K562 (cell line): Measurements from ENCODE around the gene PHF1. TPM values are rescaled to one million over a fixed set of nuclear protein-coding genes. Genes with fewer than 3 reads are reported as not detected.
A peak's percentile ranks its signal among the peaks of the same experiment; 100 is the strongest.

Source experiments
- FOXO4 ChIP-seq: fragments of 450-650 bp; formaldehyde crosslinking; IDR thresholded peaks from 2 replicates; pipeline ENCODE4 v1.4.0; 2020; ENCODE audit warnings: mild to moderate bottlenecking, moderate library complexity
- HDAC3 ChIP-seq: fragments of 450-650 bp; IDR thresholded peaks from 2 replicates; pipeline ENCODE4 v1.6.1; 2018; ENCODE audit warnings: borderline replicate concordance, mild to moderate bottlenecking, moderate library complexity; ENCODE audit not compliant: partially characterized antibody
- JUND ChIP-seq, 2 experiments: IDR thresholded peaks; 2 replicates in 1 of 2; 3 replicates in 1 of 2; pipeline ENCODE4 v1.6.1; 2011; ENCODE audit warnings: borderline replicate concordance in 2 of 2, low read depth in 2 of 2, low read length in 2 of 2, improper control_type of control experiment in 1 of 2, missing biosample characterization in 1 of 2, missing genetic modification characterization in 1 of 2, missing genetic modification reagents in 1 of 2
- KAT2B ChIP-seq: IDR thresholded peaks from one replicate; pipeline ENCODE4 v1.6.1; 2012; ENCODE audit warnings: low read depth, mild to moderate bottlenecking, control low read depth, inconsistent platforms, low read length, moderate library complexity
- MYC ChIP-seq, 2 experiments: fragments of 250-450 bp in 1 of 2; sonication (Bioruptor Pico) in 1 of 2; IDR thresholded peaks; 2 replicates each; pipeline versions ENCODE4 v1.5.1 to v1.6.1; 2012 to 2021; ENCODE audit warnings: low read depth in 2 of 2, borderline replicate concordance in 1 of 2, improper control_type of control experiment in 1 of 2, low read length in 1 of 2, mild to moderate bottlenecking in 1 of 2, moderate library complexity in 1 of 2
- SAP30 ChIP-seq: fragments of 200-600 bp; sonication (generic); IDR thresholded peaks from 2 replicates; pipeline ENCODE4 v1.6.1; 2012; ENCODE audit warnings: borderline replicate concordance, low read depth, mild to moderate bottlenecking, moderate library complexity, low read length, control low read depth, inconsistent platforms; ENCODE audit not compliant: insufficient read depth, poor library complexity, severe bottlenecking
- SNIP1 ChIP-seq: fragments of 450-650 bp; IDR thresholded peaks from 2 replicates; pipeline ENCODE4 v1.7.1; 2017; ENCODE audit warnings: low read depth, mild to moderate bottlenecking
- ZNF146 ChIP-seq: IDR thresholded peaks from one replicate; pipeline ENCODE4 v1.6.1; 2018; ENCODE audit warnings: missing compliant biosample characterization; ENCODE audit not compliant: unreplicated experiment
- ZNF263 ChIP-seq: sonication (generic); formaldehyde crosslinking; IDR thresholded peaks from 2 replicates; pipeline ENCODE4 v1.8.0; 2022; ENCODE audit warnings: mild to moderate bottlenecking, missing genetic modification reagents, borderline replicate concordance
- ZNF311 ChIP-seq: fragments of 250-450 bp; sonication (Bioruptor Pico); IDR thresholded peaks from 2 replicates; pipeline ENCODE4 v1.4.0; 2020; ENCODE audit warnings: mild to moderate bottlenecking, moderate library complexity
- ZNF830 ChIP-seq: fragments of 250-450 bp; sonication (Bioruptor Pico); IDR thresholded peaks from 2 replicates; pipeline ENCODE4 v1.5.0; 2021; ENCODE audit warnings: mild to moderate bottlenecking
- polyA plus RNA-seq, 8 experiments: library from polyadenylated mRNA; depleted of rRNA in 4 of 8; stranded (reverse) in 5 of 8; unstranded in 3 of 8; fragments of >200 nt; fragmentation: Nextera tagmentation in 2 of 8; fragmentation: Illumina TruSeq in 1 of 8; extraction: Ambion mirVana in 2 of 8; extraction: Trizol in 1 of 8; gene quantifications; 2 replicates each; pipeline versions ENCODE4 v1.2.1 to v1.2.3, GENCODE V29; 2011 to 2014; ENCODE audit warnings: inconsistent platforms in 1 of 8, missing spikeins in 1 of 8
- total RNA-seq, 7 experiments: library from RNA; depleted of rRNA in 6 of 7; stranded (reverse); fragments of >200 nt in 6 of 7; fragmentation: Illumina TruSeq in 2 of 7; extraction: Trizol in 2 of 7; gene quantifications; 2 replicates each; pipeline versions ENCODE4 v1.2.1 to v1.2.3, GENCODE V29; 2011 to 2021; ENCODE audit warnings: low replicate concordance in 1 of 7
- TF ChIP-seq, protein P1 (sequence below), 2 experiments: fragments of 250-450 bp in 1 of 2; fragments of 450-650 bp in 1 of 2; sonication (Bioruptor Pico) in 1 of 2; IDR thresholded peaks; 2 replicates each; pipeline versions ENCODE4 v1.6.1 to v1.8.0; 2016 to 2021; ENCODE audit warnings: mild to moderate bottlenecking in 2 of 2, moderate library complexity in 2 of 2, missing compliant biosample characterization in 1 of 2, missing genetic modification characterization in 1 of 2
- TF ChIP-seq, protein P2 (sequence below): sonication (generic); formaldehyde crosslinking; IDR thresholded peaks from 2 replicates; pipeline ENCODE4 v1.8.0; 2022; ENCODE audit warnings: missing genetic modification reagents, mild to moderate bottlenecking, moderate library complexity, borderline replicate concordance
- TF ChIP-seq, protein P3 (sequence below): fragments of 450-650 bp; formaldehyde crosslinking; IDR thresholded peaks from 2 replicates; pipeline ENCODE4 v1.4.0; 2022; ENCODE audit warnings: mild to moderate bottlenecking, moderate library complexity

Gene PHF1
- total and polyA plus RNA-seq, 9 of the 15 experiments (the other 6 are each of a cell fraction or from before 2014, with no cell fraction given) = 3.7 to 64.2 (median 33.7) TPM

DNA sequence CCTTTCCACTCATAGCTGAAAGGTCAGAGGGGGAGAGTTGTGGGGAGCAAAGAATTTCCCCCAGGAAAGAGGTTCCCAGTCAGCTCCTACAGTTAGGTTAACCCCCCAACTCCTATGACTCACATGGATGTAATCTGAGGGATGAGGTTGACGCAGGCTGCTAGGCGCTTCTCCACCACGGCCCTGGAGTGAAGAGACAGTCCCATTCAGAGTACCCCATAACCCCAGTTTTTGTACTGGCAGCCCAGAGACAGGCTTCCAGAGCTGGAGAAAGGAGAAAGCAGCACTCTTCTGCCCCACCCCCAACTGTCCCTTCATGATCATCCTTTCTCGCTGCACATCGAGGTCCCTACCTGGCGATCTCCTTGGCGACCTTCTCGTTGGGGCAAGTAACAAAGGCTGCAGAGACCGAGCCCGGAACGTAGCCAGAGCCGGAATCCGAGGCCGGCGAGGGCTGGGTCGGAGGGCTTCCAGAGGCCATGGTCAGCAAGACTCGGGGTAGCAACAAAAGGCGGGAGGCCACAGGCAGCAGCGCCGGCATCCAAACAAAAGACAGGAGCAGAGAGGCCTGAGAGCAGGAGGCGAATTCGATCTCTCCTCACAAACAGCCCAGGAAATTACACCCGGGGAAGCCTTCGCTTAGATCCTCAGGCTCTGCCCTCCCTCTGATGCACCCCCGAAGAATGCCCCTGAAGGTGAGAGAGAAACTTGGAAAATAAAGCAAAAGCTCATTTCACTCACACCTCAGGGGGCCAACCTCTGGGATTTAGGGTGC is 6.5 kb downstream of the PHF1 start (continued):
- TF ChIP-seq SNIP1 = no peak
- no peak for TF ChIP-seq MYC (IDR thresholded peaks at IDR 0.05; ENCODE audit: low read depth, low read length)
- no peak for TF ChIP-seq MYC (CRISPR knock-in tag; IDR thresholded peaks at IDR 0.05; ENCODE audit: borderline replicate concordance, low read depth)
- no peak for TF ChIP-seq ZNF830
- TF ChIP-seq JUND (IDR thresholded peaks at IDR 0.05; ENCODE audit: borderline replicate concordance, low read depth, low read length) = peak; percentile 87
- TF ChIP-seq JUND (tag; IDR thresholded peaks at IDR 0.05; ENCODE audit: borderline replicate concordance, low read depth, low read length) = peak; percentile 65; the same call in 2 of the 3 replicates
- TF ChIP-seq, protein P1, sequence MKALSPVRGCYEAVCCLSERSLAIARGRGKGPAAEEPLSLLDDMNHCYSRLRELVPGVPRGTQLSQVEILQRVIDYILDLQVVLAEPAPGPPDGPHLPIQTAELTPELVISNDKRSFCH (CRISPR knock-in tag; IDR thresholded peaks at IDR 0.05) = no peak
- TF ChIP-seq, protein P1 (tag; IDR thresholded peaks at IDR 0.05) = no peak
- no peak for TF ChIP-seq KAT2B
- TF ChIP-seq, protein P2, sequence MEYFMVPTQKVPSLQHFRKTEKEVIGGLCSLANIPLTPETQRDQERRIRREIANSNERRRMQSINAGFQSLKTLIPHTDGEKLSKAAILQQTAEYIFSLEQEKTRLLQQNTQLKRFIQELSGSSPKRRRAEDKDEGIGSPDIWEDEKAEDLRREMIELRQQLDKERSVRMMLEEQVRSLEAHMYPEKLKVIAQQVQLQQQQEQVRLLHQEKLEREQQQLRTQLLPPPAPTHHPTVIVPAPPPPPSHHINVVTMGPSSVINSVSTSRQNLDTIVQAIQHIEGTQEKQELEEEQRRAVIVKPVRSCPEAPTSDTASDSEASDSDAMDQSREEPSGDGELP (CRISPR knock-in tag) = 0 out of 2 replicates have a peak, but pooled peaks have one; percentile 17
- no peak for TF ChIP-seq HDAC3
- no peak for TF ChIP-seq ZNF146 (CRISPR knock-in tag)
- peak; percentile 80 for TF ChIP-seq SAP30
- no peak for TF ChIP-seq ZNF311 (CRISPR knock-in tag)
- TF ChIP-seq FOXO4 = no peak
- no peak for TF ChIP-seq ZNF263 (CRISPR knock-in tag)
- TF ChIP-seq, protein P3, sequence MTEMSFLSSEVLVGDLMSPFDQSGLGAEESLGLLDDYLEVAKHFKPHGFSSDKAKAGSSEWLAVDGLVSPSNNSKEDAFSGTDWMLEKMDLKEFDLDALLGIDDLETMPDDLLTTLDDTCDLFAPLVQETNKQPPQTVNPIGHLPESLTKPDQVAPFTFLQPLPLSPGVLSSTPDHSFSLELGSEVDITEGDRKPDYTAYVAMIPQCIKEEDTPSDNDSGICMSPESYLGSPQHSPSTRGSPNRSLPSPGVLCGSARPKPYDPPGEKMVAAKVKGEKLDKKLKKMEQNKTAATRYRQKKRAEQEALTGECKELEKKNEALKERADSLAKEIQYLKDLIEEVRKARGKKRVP (CRISPR knock-in tag) = no peak
